ENCODE data around the gene USB1. TPM values are rescaled to one million over a fixed set of nuclear protein-coding genes. Genes with fewer than 3 reads are reported as not detected.
A peak's percentile ranks its signal among the peaks of the same experiment; 100 is the strongest.

USB1 gene
- total RNA-seq, 1 donor from 2014 or later, result 44.2 TPM

- no peak for DNase-seq (ENCODE audit: extremely low spot score in 2 of 2)
- H3K27ac ChIP-seq, result no peak overlapping the region
- H3K36me3 ChIP-seq, result peaks cover 0 to 35% of the 10 kb centered on the region in 2 donors
- H3K4me1 ChIP-seq, result peaks cover 24% of the 10 kb centered on the region
- H3K4me3 ChIP-seq, result no peak overlapping the region
- no peaks in the 10 kb centered on the region for H3K9me3 ChIP-seq
- no peaks in the 10 kb centered on the region for H3K27me3 ChIP-seq
- intact Hi-C loops (cut with DNase I), result loop anchor here (10.0 kb wide), 1 partner anchor 239 kb away; no protein-coding TSS in a partner anchor
- no peak for TF ChIP-seq CTCF (IDR thresholded peaks at IDR 0.05)
- no peak for TF ChIP-seq POLR2A (IDR thresholded peaks at IDR 0.05)
Measured at GRCh38 chr16:57993897-57994296, 7.3 kb upstream of the USB1 start.

GRCh38 chr16:57994361-57994760 lies 6.8 kb upstream of the USB1 start:
- Histone ChIP-seq H3K27ac (no peak overlapping the region), H3K9me3 (no peaks in the 10 kb centered on the region), H3K4me1 (peaks cover 29% of the 10 kb centered on the region), H3K27me3 (no peaks in the 10 kb centered on the region), H3K36me3 (peaks cover 0 to 35% of the 10 kb centered on the region in 2 donors), H3K4me3 (no peak overlapping the region)
- intact Hi-C loops (cut with DNase I), result loop anchor here (10.0 kb wide), 1 partner anchor 240 kb away; no protein-coding TSS in a partner anchor
- DNase-seq (ENCODE audit: extremely low spot score in 2 of 2), result no peak
- TF ChIP-seq POLR2A (IDR thresholded peaks at IDR 0.05) (no peak), POLR2AphosphoS5 (IDR thresholded peaks at IDR 0.05; ENCODE audit: insufficient read depth in 1 of 2, low read depth in 1 of 2) (no peak), CTCF (IDR thresholded peaks at IDR 0.05) (no peak)

- peak in 1 of 3 experiments; percentile 11 for TF ChIP-seq CTCF (IDR thresholded peaks at IDR 0.05)
- no peak for TF ChIP-seq POLR2A (IDR thresholded peaks at IDR 0.05)
- intact Hi-C loops (cut with DNase I), result loop anchor here (5.0 to 10.0 kb wide), 2 partner anchors 192 to 240 kb away; partner anchors contain the start of gene KIFC3
- Histone ChIP-seq H3K4me1 (peaks cover 33% of the 10 kb centered on the region), H3K4me3 (no peak overlapping the region), H3K36me3 (peaks cover 0 to 35% of the 10 kb centered on the region in 2 donors), H3K9me3 (no peaks in the 10 kb centered on the region), H3K27me3 (no peaks in the 10 kb centered on the region), H3K27ac (no peak overlapping the region)
- DNase-seq (ENCODE audit: extremely low spot score in 2 of 2), result no peak
Measured at GRCh38 chr16:57994778-57995177, 6.4 kb upstream of the USB1 start.

GRCh38 chr16:57995721-57996405 lies 5.3 kb upstream of the USB1 start:
- no peak for DNase-seq (ENCODE audit: extremely low spot score in 2 of 2)
- Histone ChIP-seq H3K9me3 (no peaks in the 10 kb centered on the region), H3K4me3 (no peak overlapping the region), H3K27ac (no peak overlapping the region), H3K27me3 (no peaks in the 10 kb centered on the region), H3K4me1 (peaks cover 34% of the 10 kb centered on the region), H3K36me3 (peaks cover 0 to 35% of the 10 kb centered on the region in 2 donors)
- intact Hi-C loops (cut with DNase I), result loop anchor here (5.0 to 10.0 kb wide), 2 partner anchors 194 to 241 kb away; partner anchors contain the start of gene KIFC3
- TF ChIP-seq POLR2AphosphoS5 (IDR thresholded peaks at IDR 0.05; ENCODE audit: insufficient read depth in 1 of 2, low read depth in 1 of 2) (no peak), CTCF (IDR thresholded peaks at IDR 0.05) (no peak), POLR2A (IDR thresholded peaks at IDR 0.05) (no peak)

Measured in vagina (tissue), 2 donors.